ENCODE results near the gene PIP4K2B.

PIP4K2B gene

DNA sequence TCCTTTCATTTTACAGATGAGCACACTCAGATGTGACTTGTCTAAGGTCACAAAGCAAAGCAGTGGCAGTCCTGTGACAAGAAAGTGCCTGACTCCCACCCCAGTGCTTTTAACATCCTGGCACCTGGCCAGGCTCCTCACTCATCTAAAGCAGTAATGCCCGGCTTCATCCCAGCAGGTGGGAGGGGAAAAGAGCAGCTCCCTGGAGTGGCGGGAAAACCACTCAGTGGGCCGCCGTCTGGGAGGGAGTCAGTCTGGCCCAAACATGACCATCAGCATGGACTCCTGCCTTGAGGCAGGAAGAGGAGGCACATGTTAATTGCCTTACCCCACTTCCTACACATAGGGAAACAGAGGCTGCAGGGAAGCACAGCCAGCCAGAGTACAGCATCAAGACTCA, 53.8 kb downstream of the PIP4K2B start:
- Histone ChIP-seq H3K4me1 (ENCODE audit: control insufficient read depth, insufficient read depth, low read length) (peaks cover 12% of the 10 kb centered on the region), H3K4me3 (ENCODE audit: low read length) (no peak overlapping the region), H3K27me3 (ENCODE audit: control insufficient read depth, insufficient read depth, low read length) (no peaks in the 10 kb centered on the region), H3K27ac (ENCODE audit: low read length) (no peak overlapping the region), H3K9me3 (ENCODE audit: control insufficient read depth, insufficient read depth, low read length) (no peaks in the 10 kb centered on the region), H3K36me3 (ENCODE audit: control insufficient read depth, insufficient read depth, low read length) (peaks cover 3% of the 10 kb centered on the region)
- no CpG with 5 or more reads among the region's 4 CpGs for WGBS (ENCODE audit: insufficient coverage, insufficient read length)
- no peak for DNase-seq (ENCODE audit: low read depth, low spot score)

DNA sequence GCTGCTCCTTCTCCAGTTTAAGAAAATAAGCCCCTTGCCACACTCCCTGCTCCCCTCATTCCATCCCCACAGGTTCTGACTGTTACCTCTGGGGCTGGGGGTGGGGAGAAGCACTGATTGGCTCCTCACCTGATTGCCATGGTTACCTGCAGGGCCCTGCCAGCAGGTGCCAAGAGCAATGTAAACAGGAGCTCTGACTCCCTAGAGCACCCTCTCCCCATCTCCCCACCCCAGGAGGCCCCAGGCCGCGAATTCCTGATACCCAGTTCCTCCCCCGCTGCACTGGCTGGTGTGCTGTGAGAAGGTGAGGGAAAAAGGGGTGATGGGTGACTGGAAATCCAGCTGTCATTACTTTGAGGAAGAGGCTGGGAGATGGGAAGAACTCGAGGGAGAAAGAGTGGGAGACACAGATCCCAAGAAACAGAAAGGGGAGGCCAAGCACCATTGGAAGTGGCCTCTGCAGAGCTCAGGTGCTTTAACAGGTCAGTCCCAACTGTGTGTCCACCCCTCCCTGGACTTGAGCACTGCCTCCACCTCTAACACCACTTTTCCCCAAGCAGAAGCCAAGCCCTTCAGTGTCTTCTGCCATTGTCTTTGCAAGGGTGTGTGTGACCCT, 55.7 kb downstream of the PIP4K2B start:
- no peak overlapping the region for H3K4me3 ChIP-seq (ENCODE audit: low read length)
- H3K36me3 ChIP-seq (ENCODE audit: control insufficient read depth, insufficient read depth, low read length) = peaks cover 18% of the 10 kb centered on the region
- H3K27me3 ChIP-seq (ENCODE audit: control insufficient read depth, insufficient read depth, low read length) = no peaks in the 10 kb centered on the region
- no peak for DNase-seq (ENCODE audit: low read depth, low spot score)
- peaks cover 12% of the 10 kb centered on the region for H3K4me1 ChIP-seq (ENCODE audit: control insufficient read depth, insufficient read depth, low read length)
- H3K9me3 ChIP-seq (ENCODE audit: control insufficient read depth, insufficient read depth, low read length) = no peaks in the 10 kb centered on the region
- WGBS (ENCODE audit: insufficient coverage, insufficient read length) = no CpG with 5 or more reads among the region's 4 CpGs
- H3K27ac ChIP-seq (ENCODE audit: low read length) = no peak overlapping the region

DNA sequence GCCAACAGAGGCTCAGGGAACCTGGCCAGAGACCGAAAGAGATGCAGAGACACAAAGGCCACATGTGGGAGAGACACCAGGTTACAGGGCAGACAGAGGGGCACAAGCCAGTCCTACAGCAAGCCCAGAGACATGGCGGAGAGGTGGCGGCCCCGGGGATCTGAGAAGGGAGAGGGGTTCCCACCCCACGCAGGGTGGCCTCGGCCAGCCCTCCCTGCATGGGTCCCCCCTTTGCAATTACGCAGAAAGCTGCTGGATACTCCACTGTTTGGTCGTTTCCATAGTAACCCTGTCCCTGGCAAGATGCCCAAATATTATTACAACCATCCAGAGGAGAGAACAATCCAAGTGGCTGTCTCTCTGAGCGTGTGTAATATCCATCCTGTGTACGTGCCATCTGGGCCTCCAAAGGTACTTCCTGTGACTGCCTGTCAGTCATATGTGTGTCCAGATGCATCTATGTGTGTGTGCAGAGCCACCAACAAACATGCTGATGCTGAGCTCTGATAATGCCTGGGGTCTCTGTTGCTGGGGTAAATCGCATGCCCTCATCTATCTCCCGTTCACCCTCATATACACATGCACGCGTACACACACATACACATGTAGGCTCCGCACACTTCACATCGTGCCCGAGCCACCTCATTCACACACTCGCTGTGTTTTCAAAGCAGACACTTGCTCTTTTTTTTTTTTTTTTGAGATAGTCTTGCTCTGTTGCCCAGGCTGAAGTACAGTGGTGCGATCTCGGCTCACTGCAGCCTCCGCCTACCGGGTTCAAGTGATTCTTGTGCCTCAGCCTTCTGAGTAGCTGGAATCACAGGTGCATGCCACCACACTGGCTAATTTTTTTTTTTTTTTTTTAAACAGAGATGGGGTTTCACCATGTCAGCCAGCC, 56.7 kb downstream of the PIP4K2B start:
- Histone ChIP-seq H3K4me1 (ENCODE audit: control insufficient read depth, insufficient read depth, low read length) (peaks cover 12% of the 10 kb centered on the region), H3K4me3 (ENCODE audit: low read length) (no peak overlapping the region), H3K9me3 (ENCODE audit: control insufficient read depth, insufficient read depth, low read length) (no peaks in the 10 kb centered on the region), H3K27ac (ENCODE audit: low read length) (no peak overlapping the region), H3K27me3 (ENCODE audit: control insufficient read depth, insufficient read depth, low read length) (no peaks in the 10 kb centered on the region), H3K36me3 (ENCODE audit: control insufficient read depth, insufficient read depth, low read length) (peaks cover 25% of the 10 kb centered on the region)
- no peak for DNase-seq (ENCODE audit: low read depth, low spot score)
- no CpG with 5 or more reads among the region's 22 CpGs for WGBS (ENCODE audit: insufficient coverage, insufficient read length)

DNA sequence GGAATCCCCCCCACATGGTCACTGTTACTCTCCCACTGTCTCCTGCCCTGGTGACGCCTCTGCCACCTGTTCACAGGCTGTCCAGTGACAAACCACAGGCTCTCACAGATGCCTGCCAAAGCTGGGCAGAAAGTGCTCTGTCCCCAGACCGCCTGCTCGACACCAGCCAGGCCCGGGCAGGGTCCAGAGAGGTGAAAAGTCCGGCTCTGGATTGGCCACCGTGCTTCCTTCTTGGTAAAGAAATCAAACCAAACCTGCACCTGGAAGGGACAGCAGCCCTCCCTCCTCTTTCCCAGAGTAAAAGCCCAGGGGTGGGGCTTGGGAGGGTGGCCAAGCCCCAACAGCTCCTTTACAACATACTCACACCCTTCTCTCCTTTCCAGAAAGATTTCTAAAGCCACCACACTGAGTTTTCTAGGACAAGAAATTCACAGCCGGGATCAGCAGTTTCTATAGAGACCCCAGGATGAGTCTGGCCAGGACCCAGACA, 57.4 kb downstream of the PIP4K2B start:
- no peak for DNase-seq (ENCODE audit: low read depth, low spot score)
- no CpG with 5 or more reads among the region's 7 CpGs for WGBS (ENCODE audit: insufficient coverage, insufficient read length)
- H3K27me3 ChIP-seq (ENCODE audit: control insufficient read depth, insufficient read depth, low read length) = no peaks in the 10 kb centered on the region

DNA sequence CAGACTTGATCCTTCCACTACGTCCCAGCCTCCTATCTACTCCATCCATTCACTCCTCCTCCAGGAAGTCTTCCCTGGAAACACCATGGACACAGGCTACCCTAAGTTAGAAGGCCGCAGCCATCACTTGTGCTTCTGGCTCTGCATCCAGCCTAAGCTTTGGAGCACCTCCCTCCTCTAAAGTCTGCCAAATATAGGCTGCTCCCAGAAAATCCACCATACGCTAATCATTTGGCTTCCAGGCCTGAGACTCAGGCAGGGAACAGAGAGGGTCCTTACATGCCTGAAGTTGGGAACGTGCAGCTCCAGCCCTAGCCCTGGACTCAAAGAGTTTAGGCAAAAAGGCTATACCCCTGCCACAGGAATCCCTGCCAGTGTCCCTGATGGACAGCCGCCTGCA, 57.9 kb downstream of the PIP4K2B start:
- H3K4me1 ChIP-seq (ENCODE audit: control insufficient read depth, insufficient read depth, low read length) = peaks cover 12% of the 10 kb centered on the region
- no peak for DNase-seq (ENCODE audit: low read depth, low spot score)
- H3K27me3 ChIP-seq (ENCODE audit: control insufficient read depth, insufficient read depth, low read length) = no peaks in the 10 kb centered on the region
- WGBS (ENCODE audit: insufficient coverage, insufficient read length) = no CpG with 5 or more reads among the region's 5 CpGs
- no peaks in the 10 kb centered on the region for H3K9me3 ChIP-seq (ENCODE audit: control insufficient read depth, insufficient read depth, low read length)
- peaks cover 25% of the 10 kb centered on the region for H3K36me3 ChIP-seq (ENCODE audit: control insufficient read depth, insufficient read depth, low read length)
- H3K4me3 ChIP-seq (ENCODE audit: low read length) = no peak overlapping the region
- no peak overlapping the region for H3K27ac ChIP-seq (ENCODE audit: low read length)

More for the DNA sequence above, 57.4 kb downstream of the PIP4K2B start:
- Histone ChIP-seq H3K4me3 (ENCODE audit: low read length) (no peak overlapping the region), H3K4me1 (ENCODE audit: control insufficient read depth, insufficient read depth, low read length) (peaks cover 12% of the 10 kb centered on the region), H3K27ac (ENCODE audit: low read length) (no peak overlapping the region), H3K36me3 (ENCODE audit: control insufficient read depth, insufficient read depth, low read length) (peaks cover 25% of the 10 kb centered on the region), H3K9me3 (ENCODE audit: control insufficient read depth, insufficient read depth, low read length) (no peaks in the 10 kb centered on the region)

DNA sequence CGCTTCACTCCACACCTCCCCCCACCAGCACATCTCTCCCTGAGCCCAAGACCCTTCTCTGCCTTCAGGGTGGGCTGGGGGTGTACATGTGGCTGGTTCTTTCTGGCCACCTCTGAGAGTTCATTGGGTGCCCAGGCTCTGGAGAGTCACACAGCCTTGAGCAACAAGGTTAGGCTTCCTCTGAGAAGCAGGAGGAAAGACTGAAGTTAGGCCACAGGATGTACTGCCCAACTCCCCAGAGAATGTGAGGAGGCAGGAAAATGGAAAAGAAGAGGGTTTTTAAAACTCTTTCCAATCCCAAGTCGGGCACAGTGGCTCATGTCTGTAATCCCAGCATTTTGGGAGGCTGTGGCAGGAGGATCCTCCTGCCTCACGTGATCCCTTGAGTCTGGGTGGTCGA, 58.5 kb downstream of the PIP4K2B start:
- no CpG with 5 or more reads among the region's 4 CpGs for WGBS (ENCODE audit: insufficient coverage, insufficient read length)
- Histone ChIP-seq H3K27ac (ENCODE audit: low read length) (no peak overlapping the region), H3K27me3 (ENCODE audit: control insufficient read depth, insufficient read depth, low read length) (no peaks in the 10 kb centered on the region), H3K36me3 (ENCODE audit: control insufficient read depth, insufficient read depth, low read length) (peaks cover 27% of the 10 kb centered on the region), H3K4me1 (ENCODE audit: control insufficient read depth, insufficient read depth, low read length) (peaks cover 9% of the 10 kb centered on the region), H3K4me3 (ENCODE audit: low read length) (no peak overlapping the region), H3K9me3 (ENCODE audit: control insufficient read depth, insufficient read depth, low read length) (no peaks in the 10 kb centered on the region)
- no peak for DNase-seq (ENCODE audit: low read depth, low spot score)

DNA sequence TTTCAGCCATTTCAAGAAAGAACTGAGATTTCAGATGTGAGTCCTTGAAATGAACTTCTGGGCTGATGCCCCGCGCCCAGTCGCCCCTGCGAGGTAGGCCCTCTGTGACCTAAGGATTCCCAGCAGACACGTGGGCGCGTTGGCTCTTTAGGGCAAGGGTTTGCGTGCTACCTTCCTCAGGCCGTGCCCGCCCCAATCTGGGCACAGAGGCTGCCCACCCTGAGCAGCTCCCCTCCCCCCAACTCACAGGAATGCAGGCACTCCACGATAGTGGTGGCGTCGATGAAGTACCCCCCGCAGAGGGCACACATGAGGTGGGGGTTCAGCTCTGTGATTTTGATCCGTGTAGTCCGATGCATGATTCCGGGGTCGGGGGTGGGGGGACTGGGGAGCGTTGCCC, 59.3 kb downstream of the PIP4K2B start:
- H3K27me3 ChIP-seq (ENCODE audit: control insufficient read depth, insufficient read depth, low read length) = no peaks in the 10 kb centered on the region
- H3K4me1 ChIP-seq (ENCODE audit: control insufficient read depth, insufficient read depth, low read length) = peaks cover 8% of the 10 kb centered on the region
- DNase-seq (ENCODE audit: low read depth, low spot score) = no peak
- no peaks in the 10 kb centered on the region for H3K9me3 ChIP-seq (ENCODE audit: control insufficient read depth, insufficient read depth, low read length)
- no peak overlapping the region for H3K4me3 ChIP-seq (ENCODE audit: low read length)
- peaks cover 34% of the 10 kb centered on the region for H3K36me3 ChIP-seq (ENCODE audit: control insufficient read depth, insufficient read depth, low read length)
- no peak overlapping the region for H3K27ac ChIP-seq (ENCODE audit: low read length)
- no CpG with 5 or more reads among the region's 19 CpGs for WGBS (ENCODE audit: insufficient coverage, insufficient read length)

DNA sequence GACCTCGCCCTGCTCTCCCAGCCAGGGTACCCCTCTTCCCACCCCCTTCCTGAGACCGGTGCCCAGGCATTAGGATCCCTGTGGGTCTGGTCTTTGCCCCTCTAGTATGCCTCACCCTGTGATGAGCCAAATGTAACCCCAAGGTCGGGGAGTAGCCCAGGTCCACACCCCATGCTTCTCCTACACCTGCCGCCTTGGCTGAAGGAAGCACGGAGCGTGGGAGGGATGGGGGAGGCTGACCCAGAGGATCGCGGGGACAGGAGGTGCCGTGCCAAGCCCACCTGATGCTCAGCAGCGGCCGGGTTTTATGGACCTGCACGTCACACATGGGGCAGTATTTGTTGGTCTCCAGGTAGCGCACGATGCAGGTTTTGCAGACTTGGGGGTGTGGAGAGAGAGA, 60.1 kb downstream of the PIP4K2B start:
- Histone ChIP-seq H3K9me3 (ENCODE audit: control insufficient read depth, insufficient read depth, low read length) (no peaks in the 10 kb centered on the region), H3K4me3 (ENCODE audit: low read length) (no peak overlapping the region), H3K27me3 (ENCODE audit: control insufficient read depth, insufficient read depth, low read length) (no peaks in the 10 kb centered on the region), H3K27ac (ENCODE audit: low read length) (no peak overlapping the region), H3K4me1 (ENCODE audit: control insufficient read depth, insufficient read depth, low read length) (peaks cover 8% of the 10 kb centered on the region), H3K36me3 (ENCODE audit: control insufficient read depth, insufficient read depth, low read length) (peaks cover 34% of the 10 kb centered on the region)
- no peak for DNase-seq (ENCODE audit: low read depth, low spot score)
- WGBS (ENCODE audit: insufficient coverage, insufficient read length) = no CpG with 5 or more reads among the region's 14 CpGs

DNA sequence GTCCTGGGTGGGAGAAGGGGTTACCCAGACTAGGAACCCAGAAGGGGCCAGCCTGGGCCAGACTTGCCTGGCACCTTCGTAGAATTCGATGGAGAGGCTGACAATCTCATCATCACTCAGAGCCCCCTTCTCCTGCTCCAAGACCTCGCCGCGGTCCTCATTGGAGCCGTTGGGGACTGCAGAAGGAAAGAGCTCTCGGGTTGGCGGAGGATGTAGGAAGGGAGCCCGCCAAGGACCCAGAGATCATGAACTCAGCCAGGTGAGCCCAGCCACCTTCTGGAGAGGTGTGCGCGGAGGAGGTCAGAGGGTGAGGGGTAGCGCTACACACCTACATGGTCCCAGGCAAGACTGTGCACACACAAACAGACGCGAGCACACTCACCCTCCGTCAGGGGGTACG, 60.7 kb downstream of the PIP4K2B start:
- WGBS (ENCODE audit: insufficient coverage, insufficient read length) = no CpG with 5 or more reads among the region's 16 CpGs
- H3K36me3 ChIP-seq (ENCODE audit: control insufficient read depth, insufficient read depth, low read length) = peaks cover 34% of the 10 kb centered on the region

DNA sequence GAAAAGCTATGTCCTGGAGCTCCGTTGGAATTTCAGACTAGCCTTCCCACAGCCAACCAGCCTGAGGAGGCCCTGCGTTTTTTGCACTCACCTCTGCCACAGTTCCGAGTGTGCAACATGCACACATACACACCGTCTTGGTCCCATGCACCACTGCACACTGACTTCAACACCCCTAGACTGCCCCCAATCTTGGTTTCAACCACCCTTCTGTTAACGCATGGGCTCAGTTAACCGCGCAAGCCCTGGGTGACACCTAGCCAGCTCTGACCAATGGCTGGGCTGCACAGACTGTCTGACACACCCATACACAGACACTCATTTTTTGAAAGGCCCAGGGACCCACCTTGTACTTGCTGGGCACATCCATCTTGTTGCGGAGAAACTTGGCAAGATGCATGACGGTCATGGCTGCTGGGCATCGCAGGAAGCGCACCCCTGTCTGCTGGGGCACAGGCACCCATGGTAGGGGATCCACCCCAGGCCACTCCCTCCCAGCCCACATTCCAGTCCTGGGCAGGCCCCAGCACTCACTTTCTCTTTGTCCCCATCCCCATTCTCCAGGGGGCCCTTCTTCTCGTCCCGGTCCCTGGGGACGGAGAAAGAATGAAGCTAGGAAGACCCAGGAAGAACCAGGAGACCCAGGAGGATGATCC, 61.2 kb downstream of the PIP4K2B start:
- no peak overlapping the region for H3K27ac ChIP-seq (ENCODE audit: low read length)
- no peaks in the 10 kb centered on the region for H3K9me3 ChIP-seq (ENCODE audit: control insufficient read depth, insufficient read depth, low read length)
- no peaks in the 10 kb centered on the region for H3K27me3 ChIP-seq (ENCODE audit: control insufficient read depth, insufficient read depth, low read length)
- 0 out of 2 replicates have a peak, but pooled peaks cover 2% of the 10 kb centered on the region for H3K4me1 ChIP-seq (ENCODE audit: control insufficient read depth, insufficient read depth, low read length)
- no CpG with 5 or more reads among the region's 14 CpGs for WGBS (ENCODE audit: insufficient coverage, insufficient read length)
- peaks cover 34% of the 10 kb centered on the region for H3K36me3 ChIP-seq (ENCODE audit: control insufficient read depth, insufficient read depth, low read length)
- DNase-seq (ENCODE audit: low read depth, low spot score) = no peak
- H3K4me3 ChIP-seq (ENCODE audit: low read length) = no peak overlapping the region

More for the DNA sequence above, 60.7 kb downstream of the PIP4K2B start:
- Histone ChIP-seq H3K27me3 (ENCODE audit: control insufficient read depth, insufficient read depth, low read length) (no peaks in the 10 kb centered on the region), H3K27ac (ENCODE audit: low read length) (no peak overlapping the region), H3K4me1 (ENCODE audit: control insufficient read depth, insufficient read depth, low read length) (peaks cover 5% of the 10 kb centered on the region), H3K9me3 (ENCODE audit: control insufficient read depth, insufficient read depth, low read length) (no peaks in the 10 kb centered on the region), H3K4me3 (ENCODE audit: low read length) (no peak overlapping the region)
- DNase-seq (ENCODE audit: low read depth, low spot score) = no peak
